AG08396 (cell line): Measurements from ENCODE around the gene OR52M1.

ENCODE experiments used
- DNase-seq: peaks from one replicate; pipeline ENCODE4 v3.0.0; 2012; ENCODE audit warnings: low spot score, mixed read lengths

The OR52M1 gene

DNA sequence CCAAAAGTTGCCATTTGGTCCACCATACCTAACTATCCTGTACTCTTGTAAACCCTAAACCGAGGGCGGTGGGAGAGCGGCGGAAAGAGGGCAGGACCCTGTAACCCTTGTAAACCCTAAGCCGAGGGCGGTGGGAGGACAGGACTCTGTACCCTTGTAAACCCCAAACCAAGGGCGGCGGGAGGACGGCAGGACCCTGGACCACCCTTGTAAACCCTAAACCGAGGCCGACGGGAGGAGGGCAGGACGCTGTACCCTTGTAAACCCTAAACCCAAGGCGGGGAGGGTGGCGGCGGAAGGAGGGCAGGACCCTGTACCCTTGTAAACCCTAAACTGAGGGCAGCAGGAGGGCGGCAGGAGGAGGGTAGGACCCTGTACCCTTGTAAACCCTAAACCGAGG is 24.1 kb downstream of the OR52M1 start:
- DNase-seq = no peak

DNA sequence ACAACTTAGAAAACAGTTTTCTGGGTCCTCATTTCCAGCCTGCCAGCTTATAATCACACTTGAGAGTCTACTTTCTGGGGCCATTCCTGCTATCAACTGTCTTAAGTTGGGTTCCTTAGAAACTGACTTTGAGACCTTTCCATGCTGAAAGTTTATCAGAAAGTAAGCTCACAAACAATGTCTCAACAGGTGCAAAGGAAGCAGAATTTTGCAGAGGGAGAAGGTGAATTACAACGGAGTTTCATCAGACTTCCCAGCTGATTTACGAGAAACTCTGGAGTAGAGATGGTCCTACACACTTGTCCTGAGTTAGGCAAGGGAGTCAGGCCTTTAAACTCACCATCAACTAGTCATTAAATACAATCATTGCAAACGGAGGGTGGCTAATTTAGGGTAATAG is 31.9 kb downstream of the OR52M1 start:
- no peak for DNase-seq

DNA sequence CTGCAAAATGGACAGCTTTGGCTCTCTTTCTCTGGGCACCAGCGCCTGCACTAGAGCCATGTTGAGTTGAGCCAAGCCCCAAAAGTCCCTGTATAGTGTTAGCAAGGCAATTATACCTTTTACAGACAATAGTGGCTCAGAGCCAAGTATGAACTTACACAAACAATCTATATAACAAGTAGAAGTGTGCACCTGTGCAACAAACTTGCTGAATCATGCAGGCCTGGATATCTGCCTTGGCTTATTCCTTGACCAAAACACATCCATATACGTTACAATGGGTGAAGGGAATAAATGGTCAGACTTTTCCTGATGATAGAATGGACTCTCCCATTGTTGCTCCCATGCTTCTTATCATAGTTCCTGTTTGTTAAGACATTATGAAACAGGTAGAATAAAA is 32.8 kb downstream of the OR52M1 start:
- no peak for DNase-seq

DNA sequence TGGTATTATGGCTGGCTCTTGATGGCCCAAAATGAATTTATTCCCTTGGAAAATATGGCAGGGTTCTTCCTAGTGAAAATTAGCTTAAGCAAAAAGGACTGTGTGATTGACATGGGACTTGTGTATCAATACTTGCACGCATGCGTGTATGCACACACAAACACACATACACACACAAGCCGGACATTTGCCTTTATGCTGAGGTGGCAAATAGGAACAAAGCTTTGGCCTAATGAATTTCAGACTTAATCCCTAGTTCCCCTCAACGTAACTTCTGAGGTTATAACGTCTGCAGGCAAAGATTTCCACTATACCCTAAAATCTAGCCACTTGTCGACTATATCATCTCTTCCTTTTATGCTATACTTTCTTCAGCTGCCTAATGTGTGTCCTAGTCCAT is 33.6 kb downstream of the OR52M1 start:
- DNase-seq = no peak

DNA sequence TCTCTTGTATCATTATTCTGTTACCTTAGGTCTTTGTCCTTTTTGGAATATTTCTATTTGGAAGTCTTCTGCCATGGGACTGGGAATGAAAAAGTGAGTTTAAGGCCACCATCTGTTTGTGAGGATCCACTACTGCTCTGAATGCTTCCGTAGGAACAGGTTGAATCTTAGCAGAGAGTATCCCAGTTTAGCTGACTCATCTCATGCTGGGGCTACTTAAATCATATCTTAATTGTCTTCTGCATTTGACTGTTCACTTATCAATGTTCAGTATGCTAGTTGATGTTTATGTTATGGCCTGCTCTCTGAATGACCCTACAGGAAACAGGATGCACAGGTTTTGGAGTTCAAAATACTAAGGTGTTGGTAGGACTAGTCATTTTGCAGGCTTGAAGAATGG is 35.1 kb downstream of the OR52M1 start:
- no peak for DNase-seq

DNA sequence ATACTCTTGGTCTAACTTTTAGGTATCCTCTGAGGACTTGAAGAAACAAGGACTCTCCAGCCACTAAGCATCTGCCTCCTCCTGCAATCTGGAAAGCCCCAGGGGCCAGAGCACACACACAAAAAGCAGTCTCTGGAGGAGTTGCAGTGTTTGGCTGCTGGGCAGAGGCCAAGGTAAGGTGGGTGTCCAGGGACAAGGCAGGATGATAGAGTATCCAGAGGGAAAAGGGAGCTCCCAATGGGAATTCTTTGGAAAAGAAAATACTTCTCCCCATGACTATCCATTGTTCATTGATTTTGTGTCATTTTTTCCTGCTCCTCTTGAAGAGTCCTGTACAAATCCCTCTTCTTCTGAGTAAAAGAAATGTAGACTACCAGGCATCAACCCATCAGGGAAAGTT is 36.5 kb downstream of the OR52M1 start, which contains the start of gene OR52I2:
TSS of gene OR52I2 (plus strand) at position 301 of the 400 bp plus-strand sequence.
- no peak for DNase-seq

DNA sequence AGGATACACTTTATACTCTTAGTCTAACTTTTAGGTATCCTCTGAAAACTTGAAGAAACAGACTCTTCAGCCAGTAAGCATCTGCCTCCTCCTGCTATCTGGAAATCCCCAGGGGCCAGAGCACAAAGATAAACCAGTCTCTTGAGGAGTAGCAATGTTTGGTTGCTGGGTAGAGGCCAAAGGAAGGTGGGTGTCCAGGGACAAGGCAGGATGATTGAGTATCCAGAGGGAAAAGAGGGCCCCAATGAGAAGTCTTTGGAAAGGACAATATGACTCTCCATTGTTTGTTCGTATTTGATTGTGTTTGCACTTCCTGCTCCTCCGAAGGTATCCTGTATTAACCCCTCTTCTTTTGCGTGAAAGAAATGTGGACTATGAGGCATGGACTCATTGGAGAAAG is 44.0 kb downstream of the OR52M1 start:
- DNase-seq = no peak

DNA sequence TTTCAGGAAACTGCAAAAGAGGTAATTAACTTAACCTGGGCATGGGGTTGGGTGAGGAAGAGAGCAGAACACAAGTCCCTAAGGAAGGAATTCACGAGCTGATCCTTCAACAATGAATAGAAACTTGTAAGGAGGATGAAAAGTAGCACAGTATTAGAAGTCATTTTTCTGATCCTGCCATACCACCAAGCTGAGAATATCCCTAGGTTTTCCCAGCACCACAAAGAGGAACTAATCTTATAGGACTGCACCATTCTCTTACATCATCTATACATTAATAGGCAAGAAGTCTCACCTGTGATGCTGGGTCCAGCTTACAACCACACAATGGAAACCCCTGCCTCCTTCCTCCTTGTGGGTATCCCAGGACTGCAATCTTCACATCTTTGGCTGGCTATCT is 48.7 kb downstream of the OR52M1 start, which contains the start of gene OR52I1:
TSS of gene OR52I1 (plus strand) at position 301 of the 400 bp plus-strand sequence. CDS start at position 301, 0 bp downstream.
- no peak for DNase-seq
